Measurements from ENCODE around the gene PCDHGB3.
"Not testable (repeated sequence)": the region's sequence is repeated elsewhere in the genome, so short reads cannot be mapped to it uniquely, and the experiment has no call there.

The PCDHGB3 gene

GRCh38 chr5:141392429-141393198 lies 22.6 kb downstream of the PCDHGB3 start, which contains the start of gene PCDHGA8:
PCDHGA8 (plus strand) TSS chr5:141392633; CDS start chr5:141392814, 181 bp downstream.
- DNase-seq (ENCODE audit: low read depth): no peak

GRCh38 chr5:141393267-141393666 lies 23.2 kb downstream of the PCDHGB3 start:
- DNase-seq (ENCODE audit: low read depth): no peak

- not testable (repeated sequence) for DNase-seq (ENCODE audit: low read depth)
These were observed 24.6 kb downstream of the PCDHGB3 start for GRCh38 chr5:141394401-141395187.

- DNase-seq (ENCODE audit: low read depth): not testable (repeated sequence)
These were observed 27.9 kb downstream of the PCDHGB3 start, which contains the start of gene PCDHGB5 for GRCh38 chr5:141397756-141398551. PCDHGB5 (plus strand) TSS chr5:141397947; CDS start chr5:141398128, 181 bp downstream.

- no peak for DNase-seq (ENCODE audit: low read depth)
These were observed 28.6 kb downstream of the PCDHGB3 start for GRCh38 chr5:141398608-141399007.

DNA sequence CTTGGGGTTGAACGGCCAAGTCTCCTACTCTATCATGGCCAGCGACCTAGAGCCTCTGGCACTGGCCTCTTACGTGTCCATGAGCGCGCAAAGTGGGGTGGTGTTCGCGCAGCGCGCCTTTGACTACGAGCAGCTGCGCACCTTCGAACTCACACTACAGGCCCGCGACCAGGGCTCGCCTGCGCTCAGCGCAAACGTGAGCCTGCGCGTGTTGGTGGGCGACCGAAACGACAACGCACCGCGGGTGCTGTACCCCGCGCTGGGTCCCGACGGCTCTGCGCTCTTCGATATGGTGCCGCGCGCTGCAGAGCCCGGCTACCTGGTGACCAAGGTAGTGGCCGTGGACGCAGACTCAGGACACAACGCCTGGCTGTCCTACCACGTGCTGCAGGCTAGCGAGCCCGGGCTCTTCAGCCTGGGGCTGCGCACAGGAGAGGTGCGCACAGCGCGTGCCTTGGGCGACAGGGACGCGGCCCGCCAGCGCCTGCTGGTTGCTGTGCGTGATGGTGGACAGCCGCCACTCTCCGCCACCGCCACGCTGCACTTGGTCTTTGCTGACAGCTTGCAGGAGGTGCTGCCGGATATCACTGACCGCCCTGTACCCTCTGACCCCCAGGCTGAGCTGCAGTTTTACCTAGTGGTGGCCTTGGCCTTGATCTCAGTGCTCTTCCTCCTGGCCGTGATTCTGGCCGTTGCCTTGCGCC lies 29.7 kb downstream of the PCDHGB3 start:
- DNase-seq (ENCODE audit: low read depth): no peak

DNA sequence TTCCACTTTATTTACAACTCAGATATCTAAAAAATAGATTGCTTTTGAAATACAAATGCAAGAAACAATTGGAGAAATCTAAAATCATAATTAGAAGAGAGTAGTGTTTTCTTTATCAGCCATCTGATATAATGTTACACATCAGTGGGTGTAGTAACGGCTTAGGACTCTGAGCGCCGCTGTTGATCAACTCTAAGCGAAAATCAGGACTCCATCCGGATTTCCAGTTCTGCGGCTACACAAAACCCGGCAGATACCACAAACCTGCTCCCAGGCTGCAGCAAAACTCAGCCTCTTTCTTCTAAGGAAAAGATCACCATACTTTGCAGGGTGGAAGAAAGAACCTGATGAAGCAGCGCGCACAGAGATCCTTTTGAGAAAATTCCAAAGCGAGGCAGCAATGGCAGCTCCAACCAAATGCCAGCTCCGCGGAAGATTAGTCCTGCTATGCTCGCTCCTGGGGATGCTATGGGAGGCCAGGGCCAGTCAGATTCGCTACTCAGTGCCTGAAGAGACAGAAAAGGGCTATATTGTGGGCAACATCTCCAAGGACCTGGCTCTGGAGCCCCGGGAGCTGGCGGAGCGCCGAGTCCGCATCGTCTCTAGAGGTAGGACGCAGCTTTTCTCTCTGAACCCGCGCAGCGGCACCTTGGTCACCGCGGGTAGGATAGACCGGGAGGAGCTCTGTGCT lies 32.7 kb downstream of the PCDHGB3 start, which contains the start of gene PCDHGA9:
Gene PCDHGA9 (plus strand): TSS at position 226 of the 691 bp plus-strand sequence. CDS start 175 bp downstream, at position 401.
- no peak for DNase-seq (ENCODE audit: low read depth)

GRCh38 chr5:141403387-141403786 lies 33.3 kb downstream of the PCDHGB3 start:
- no peak for DNase-seq (ENCODE audit: low read depth)

DNA sequence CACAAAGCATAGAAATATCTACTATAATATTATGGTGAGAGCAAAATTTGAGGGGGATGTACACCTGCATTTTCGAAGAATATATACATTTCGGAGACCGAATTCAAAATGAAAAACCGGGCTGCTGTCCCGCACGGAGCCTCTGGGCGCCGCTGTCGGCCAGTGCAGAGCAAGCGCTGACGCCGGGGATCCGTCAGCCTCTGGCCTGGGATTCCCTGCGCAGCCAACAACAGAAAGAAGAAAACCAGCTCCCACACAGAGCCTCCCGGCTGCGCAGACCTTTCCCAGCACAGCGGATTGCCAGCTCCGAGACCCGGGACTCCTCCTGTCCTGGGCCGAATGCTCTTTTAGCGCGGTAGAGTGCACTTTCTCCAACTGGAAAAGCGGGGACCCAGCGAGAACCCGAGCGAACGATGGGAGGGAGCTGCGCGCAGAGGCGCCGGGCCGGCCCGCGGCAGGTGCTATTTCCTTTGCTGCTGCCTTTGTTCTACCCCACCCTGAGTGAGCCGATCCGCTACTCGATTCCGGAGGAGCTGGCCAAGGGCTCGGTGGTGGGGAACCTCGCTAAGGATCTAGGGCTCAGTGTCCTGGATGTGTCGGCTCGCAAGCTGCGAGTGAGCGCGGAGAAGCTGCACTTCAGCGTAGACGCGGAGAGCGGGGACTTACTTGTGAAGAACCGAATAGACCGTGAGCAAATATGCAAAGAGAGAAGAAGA lies 37.9 kb downstream of the PCDHGB3 start, which contains the start of gene PCDHGB6:
Gene PCDHGB6 (plus strand): TSS at position 232 of the 716 bp plus-strand sequence. CDS start 182 bp downstream, at position 414.
- DNase-seq (ENCODE audit: low read depth): not testable (repeated sequence)

GRCh38 chr5:141409598-141410306 lies 39.7 kb downstream of the PCDHGB3 start:
- DNase-seq (ENCODE audit: low read depth): no peak

DNA sequence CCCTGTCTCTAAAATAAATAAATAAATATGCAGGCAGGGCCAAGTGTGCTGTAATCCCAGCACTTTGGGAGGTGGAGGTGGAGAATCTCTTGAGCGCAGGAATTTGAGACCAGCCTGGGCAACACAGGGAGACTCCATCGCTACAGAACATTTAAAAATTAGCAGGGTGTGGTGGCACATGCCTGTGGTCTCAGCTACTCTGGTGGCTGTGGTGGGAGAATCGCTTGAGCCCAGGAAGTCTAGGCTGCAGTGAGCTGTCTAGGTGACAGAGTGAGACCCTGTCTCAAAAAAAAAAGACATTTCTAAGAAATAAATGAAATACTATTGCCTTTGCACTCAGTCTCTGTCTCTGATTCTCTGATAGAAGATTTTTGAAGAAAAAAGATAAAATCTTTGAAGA lies 41.5 kb downstream of the PCDHGB3 start:
- no peak for DNase-seq (ENCODE audit: low read depth)

- no peak for DNase-seq (ENCODE audit: low read depth)
These were observed 43.0 kb downstream of the PCDHGB3 start, which contains the start of gene PCDHGA10 for GRCh38 chr5:141412854-141413539. PCDHGA10 (plus strand) TSS chr5:141412987; CDS start chr5:141413176, 189 bp downstream.

GRCh38 chr5:141413540-141414069 lies 43.6 kb downstream of the PCDHGB3 start:
- no peak for DNase-seq (ENCODE audit: low read depth)

DNA sequence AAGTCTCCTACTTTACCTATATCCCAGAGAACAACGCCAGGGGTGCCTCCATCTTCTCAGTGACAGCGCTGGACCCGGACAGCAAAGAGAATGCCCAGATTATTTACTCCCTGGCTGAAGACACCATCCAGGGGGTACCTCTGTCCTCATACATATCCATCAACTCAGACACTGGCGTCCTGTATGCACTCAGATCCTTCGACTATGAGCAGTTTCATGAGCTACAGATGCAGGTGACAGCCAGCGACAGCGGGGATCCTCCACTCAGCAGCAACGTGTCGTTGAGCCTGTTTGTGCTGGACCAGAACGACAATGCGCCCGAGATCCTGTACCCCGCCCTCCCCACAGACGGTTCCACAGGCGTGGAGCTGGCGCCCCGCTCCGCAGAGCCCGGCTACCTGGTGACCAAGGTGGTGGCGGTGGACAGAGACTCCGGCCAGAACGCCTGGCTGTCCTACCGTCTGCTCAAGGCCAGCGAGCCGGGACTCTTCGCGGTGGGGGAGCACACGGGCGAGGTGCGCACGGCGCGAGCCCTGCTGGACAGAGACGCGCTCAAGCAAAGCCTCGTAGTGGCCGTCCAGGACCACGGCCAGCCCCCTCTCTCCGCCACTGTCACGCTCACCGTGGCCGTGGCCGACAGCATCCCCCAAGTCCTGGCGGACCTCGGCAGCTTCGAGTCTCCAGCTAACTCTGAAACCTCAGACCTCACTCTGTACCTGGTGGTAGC lies 44.7 kb downstream of the PCDHGB3 start:
- DNase-seq (ENCODE audit: low read depth): not testable (repeated sequence)

GRCh38 chr5:141415275-141415618 lies 45.2 kb downstream of the PCDHGB3 start:
- not testable (repeated sequence) for DNase-seq (ENCODE audit: low read depth)

- DNase-seq (ENCODE audit: low read depth): not testable (repeated sequence)
These were observed 47.6 kb downstream of the PCDHGB3 start, which contains the start of gene PCDHGB7 for GRCh38 chr5:141417494-141418172. PCDHGB7 (plus strand) TSS chr5:141417677; CDS start chr5:141417860, 183 bp downstream.
